GM19395 (cell line): Measurements from ENCODE around the gene GTF2H4.
A peak's percentile ranks its signal among the peaks of the same experiment; 100 is the strongest.
"Not testable (repeated sequence)": the region's sequence is repeated elsewhere in the genome, so short reads cannot be mapped to it uniquely, and the experiment has no call there.

Source experiments
- ATAC-seq: cut with Tn5 transposase; IDR thresholded peaks from one replicate; pipeline ENCODE4 v1.9.1; 2021; ENCODE audit warnings: mild to moderate bottlenecking, moderate library complexity; ENCODE audit not compliant: unreplicated experiment

GTF2H4 gene

DNA sequence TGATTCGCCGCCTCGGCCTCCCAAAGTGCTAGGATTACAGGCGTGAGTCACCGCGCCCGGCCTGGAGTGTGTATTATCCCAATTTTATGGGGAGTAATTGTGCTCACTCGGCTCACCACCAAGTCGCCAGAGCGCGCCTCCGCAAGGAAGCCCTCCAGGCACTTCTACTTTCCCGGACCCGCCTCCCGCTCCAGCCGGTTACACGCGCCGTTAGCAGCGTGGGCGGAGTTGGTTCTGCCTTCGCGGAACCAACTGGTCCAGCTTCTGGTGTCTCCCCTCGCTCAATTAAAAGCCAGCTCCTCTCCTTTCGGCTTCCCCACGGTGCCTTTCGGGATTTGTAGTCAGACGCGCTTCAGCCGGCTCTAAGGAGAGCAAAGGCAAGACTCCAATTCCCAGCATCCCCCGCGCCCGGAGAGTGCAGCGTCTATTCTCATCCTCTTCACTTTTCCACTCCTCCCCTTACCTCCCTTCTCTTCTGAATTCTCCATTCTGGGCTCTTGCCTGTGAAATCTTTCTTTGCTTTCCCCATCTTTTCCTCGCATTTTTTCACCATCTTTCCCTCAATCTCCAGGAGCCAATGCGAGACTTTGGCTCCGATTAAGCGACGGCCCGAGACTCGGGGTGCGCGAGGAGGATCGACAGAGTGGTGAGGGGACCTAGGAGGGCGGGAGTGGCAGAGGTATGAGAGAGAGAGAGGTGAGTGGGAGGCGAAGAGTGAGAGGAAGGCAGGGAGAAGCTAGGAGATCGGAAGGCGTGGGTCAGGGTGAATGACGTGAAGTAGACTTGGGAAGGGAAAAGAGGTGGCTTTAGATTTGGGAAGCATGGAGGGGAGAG lies at the start of gene GTF2H4:
TSS of gene GTF2H4 (plus strand) at position 450 of the 834 bp plus-strand sequence.
- peak; percentile 94 for ATAC-seq

DNA sequence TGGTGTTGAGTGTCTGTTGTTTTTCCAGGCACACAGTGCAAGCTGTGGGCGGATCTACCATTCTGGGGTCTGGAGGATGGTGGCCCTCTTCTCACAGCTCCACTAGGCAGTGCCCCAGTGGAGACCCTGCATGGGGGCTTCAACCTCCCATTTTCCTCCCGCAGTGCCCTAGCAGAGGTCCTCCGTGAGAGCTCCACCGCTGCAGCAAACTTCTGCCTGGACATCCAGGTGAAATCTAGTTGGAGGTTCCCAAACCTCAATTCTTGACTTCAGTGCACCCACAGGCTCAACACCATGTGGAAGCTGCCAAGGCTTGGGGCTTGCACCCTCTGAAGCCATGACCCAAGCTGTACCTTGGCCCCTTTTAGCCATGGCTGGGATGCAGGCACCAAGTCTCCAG lies 48.3 kb upstream of the GTF2H4 start:
- not testable (repeated sequence) for ATAC-seq

- no peak for ATAC-seq
Observed at GRCh38 chr6:30861257-30862048, 46.6 kb upstream of the GTF2H4 start.

GRCh38 chr6:30862156-30862875 lies 45.7 kb upstream of the GTF2H4 start:
- no peak for ATAC-seq

DNA sequence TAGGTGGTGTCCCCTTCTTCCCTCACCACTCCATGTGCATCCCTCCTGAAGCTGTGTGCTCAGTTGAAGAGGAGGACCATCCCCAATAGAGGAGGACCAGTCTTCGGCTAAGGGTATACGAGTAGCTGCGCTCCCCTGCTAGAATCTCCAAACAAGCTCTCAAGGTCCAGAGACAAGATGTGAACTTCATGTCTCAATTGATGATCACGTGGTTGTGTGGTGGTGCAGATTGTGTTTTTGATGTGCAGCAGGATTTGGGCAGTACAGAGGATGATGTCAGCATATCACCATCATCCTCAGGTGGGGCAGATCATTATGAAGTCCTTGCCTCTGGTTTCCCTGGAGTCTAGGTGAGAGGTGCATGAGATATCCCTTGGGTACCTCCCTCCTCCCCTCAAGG lies 43.7 kb upstream of the GTF2H4 start:
- no peak for ATAC-seq

DNA sequence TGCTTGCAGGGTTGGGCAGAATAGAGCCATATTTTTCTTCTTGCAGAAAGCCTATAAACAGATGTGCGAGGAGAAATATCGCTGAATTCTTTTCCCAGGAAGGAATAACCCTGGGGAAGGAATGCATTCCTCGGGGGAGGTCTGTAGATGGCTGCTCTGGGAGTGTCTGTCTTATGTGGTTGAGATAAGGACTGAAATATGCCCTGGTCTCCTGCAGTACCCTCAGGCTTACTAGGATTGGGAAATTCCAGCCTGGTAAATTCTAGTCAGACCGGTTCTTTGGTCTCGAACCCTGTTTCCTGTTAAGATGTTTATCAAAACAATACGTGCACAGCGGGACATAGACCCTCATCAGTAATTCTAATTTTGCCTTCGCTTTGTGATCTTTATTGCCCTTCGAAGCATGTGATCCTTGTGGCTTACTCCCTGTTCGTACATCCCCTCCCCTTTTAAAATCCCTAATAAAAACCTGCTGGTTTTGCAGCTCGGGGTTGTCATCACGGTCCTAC lies 38.7 kb upstream of the GTF2H4 start:
- ATAC-seq = not testable (repeated sequence)

DNA sequence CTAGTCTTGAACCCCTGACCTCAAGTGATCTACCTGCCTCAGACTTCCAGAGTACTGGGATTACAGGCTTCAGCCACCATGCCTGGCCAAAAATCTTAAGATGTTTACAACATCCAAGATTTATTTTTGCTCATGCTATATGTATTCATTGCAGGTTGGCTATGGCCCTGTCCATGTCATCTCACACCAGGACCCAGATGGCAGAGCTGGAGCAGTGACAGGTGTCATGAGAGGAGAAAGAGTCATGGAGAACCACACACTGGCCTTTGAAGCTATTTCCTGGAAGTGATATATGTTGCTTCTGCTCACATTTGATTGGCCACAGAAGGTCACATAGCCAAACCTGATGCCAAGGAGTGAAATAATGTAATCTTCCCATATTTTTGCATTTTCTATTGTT lies 37.5 kb upstream of the GTF2H4 start:
- no peak for ATAC-seq

GRCh38 chr6:30871592-30872183 lies 36.3 kb upstream of the GTF2H4 start:
- ATAC-seq = no peak

DNA sequence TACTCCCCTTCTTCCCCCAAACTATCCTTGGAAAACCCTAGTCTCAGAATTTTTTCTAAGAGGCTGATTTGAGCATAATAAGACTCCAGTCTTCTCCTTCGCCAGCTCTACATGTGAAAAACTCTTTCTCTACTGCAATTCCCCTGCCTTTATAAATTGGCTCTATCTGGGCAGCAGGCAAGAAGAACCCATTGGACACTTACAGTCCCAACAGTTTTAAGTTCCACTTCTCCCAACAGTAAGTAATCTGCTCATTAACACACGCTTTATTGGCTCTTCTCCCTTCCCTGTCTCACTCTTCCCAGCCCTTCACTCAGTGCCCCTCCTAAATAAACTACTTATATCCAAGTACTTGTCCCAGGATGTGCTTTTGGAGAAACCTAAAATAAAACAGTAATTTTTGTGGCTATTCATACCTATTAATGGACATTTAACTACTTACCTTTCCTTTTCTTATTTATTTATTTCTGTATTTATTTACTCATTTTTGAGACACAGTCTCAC lies 34.8 kb upstream of the GTF2H4 start:
- no peak for ATAC-seq

GRCh38 chr6:30873795-30874194 lies 34.2 kb upstream of the GTF2H4 start:
- not testable (repeated sequence) for ATAC-seq

DNA sequence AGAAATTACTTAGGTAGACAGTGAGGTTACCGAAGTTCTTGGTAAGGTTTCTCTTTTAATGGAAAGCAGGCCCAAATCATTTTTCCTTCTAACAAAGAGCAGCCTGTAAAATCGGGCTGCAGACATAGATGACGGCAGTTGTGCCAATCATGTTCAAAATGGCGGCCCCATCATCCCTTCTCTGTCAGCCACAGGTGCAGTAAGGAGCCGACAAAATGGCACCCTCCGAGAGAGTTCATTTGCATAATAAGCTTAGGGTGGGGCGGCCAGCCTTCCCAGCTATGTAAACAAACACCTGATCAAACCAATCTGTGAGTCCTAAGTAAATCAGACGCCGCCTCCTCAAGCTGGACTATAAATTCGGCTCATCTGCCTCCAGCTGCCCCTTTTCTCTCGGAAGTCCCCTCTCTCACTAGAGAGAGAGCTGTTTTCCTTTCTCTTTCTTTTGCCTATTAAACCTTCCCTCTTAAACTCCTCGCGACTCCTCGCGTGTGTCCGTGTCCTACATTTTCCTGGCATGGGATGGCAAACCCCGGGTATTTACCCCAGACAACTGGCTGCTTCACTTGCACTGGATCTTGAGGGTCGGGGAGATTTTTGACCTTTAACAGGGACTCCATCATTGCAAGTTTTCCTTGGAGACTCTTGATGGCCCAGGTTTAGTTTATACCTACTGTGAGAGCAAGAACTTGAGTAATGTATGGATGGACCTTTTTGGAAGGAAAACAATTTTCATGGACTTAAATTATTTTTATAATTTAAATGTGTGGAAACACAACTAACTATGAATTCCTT lies 32.6 kb upstream of the GTF2H4 start:
- no peak for ATAC-seq

- ATAC-seq = no peak
Observed at GRCh38 chr6:30876039-30876730, 31.8 kb upstream of the GTF2H4 start.

GRCh38 chr6:30877419-30878262 lies 30.4 kb upstream of the GTF2H4 start:
- peak; percentile 54 for ATAC-seq

DNA sequence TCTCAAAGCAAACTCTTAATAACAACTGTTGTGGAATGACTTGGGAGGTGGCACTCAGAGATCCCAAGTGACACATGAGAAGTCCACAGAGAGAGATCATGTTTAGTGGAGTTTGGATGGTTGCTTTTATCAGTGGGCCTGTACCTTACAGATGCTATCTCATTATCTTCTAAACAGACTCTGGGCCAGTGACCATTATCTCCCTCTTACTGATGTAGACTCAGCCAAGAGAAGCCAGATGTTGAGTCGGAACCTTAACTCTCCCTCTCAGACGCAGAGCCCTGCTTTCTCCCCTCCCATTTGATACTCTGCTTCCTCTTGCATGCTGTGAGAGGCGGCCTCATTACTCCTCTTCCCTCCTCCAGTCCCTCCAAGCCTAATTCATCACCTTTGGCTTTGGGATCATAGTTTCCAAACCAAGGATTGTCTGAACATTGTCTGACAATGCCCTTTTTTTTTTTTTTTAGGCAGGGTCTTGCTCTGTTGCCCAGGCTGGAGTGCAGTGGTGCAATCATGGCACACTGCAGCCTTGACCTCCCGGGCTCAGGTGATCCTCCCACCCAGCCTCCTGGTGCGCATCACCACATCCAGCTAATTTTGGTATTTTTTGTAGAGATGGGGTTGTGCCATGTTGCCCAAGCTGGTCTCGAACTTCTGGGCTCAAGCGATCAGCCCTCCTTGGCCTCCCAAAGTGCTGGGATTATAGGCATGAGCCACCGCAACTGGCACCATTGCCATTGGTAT lies 28.2 kb upstream of the GTF2H4 start:
- no peak for ATAC-seq

DNA sequence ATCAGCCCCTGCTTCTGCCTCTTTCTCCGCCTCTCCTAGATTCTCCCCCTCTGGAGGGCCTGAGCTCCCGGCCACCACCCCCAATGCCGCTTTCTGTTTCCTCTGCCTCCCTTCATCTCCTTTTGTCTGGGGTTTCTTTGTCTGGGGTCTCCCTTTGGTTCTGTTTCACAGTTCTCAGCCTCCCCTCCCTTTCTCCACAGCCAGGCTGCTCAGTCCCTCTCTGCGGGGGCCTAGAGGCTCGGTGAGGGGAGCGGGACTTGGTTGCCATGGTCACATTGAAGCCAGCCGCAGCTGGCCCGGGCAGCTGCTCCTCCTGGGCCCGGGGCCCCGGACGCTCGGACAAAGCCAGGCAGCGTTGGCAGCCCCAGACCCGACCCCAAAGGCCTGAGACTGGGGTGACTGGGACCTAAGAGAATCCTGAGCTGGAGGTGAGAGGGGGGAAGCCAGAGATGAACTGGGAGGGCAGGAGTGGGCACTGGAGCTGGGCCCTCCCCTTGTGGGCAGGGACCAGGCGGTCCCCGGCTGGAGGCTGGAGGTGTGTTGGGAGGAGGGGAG lies 27.2 kb upstream of the GTF2H4 start:
- ATAC-seq = no peak

- no peak for ATAC-seq
Observed at GRCh38 chr6:30881392-30882203, 26.4 kb upstream of the GTF2H4 start.
